Measurements from ENCODE around the gene IL1F10.

Gene IL1F10

GRCh38 chr2:113067681-113068080 is at the start of gene IL1F10:
IL1F10 (plus strand) TSS chr2:113067970; CDS start chr2:113072739, 4,769 bp downstream.
- no peak for DNase-seq (ENCODE audit: low read depth, low spot score)
- no peak for TF ChIP-seq CTCF (IDR thresholded peaks at IDR 0.05; ENCODE audit: insufficient read depth, low read length, missing control alignments)
- ChIA-PET CTCF (no interaction called here), POLR2A (no interaction called here)
- no peak within 1 kb of the TSS for H3K4me3 ChIP-seq (ENCODE audit: low read depth, low read length)

- no peak for TF ChIP-seq CTCF (IDR thresholded peaks at IDR 0.05; ENCODE audit: insufficient read depth, low read length, missing control alignments)
- DNase-seq (ENCODE audit: low read depth, low spot score) = no peak
- CTCF ChIA-PET = no interaction called here
- no peak overlapping the region for H3K4me3 ChIP-seq (ENCODE audit: low read depth, low read length)
- POLR2A ChIA-PET = no interaction called here
Observed at GRCh38 chr2:113018509-113018908, 49.3 kb upstream of the IL1F10 start.

GRCh38 chr2:113021312-113021711 is 46.5 kb upstream of the IL1F10 start:
- TF ChIP-seq CTCF (IDR thresholded peaks at IDR 0.05; ENCODE audit: insufficient read depth, low read length, missing control alignments) = no peak
- POLR2A ChIA-PET = no interaction called here
- H3K4me3 ChIP-seq (ENCODE audit: low read depth, low read length) = no peak overlapping the region
- CTCF ChIA-PET = no interaction called here
- no peak for DNase-seq (ENCODE audit: low read depth, low spot score)

- POLR2A ChIA-PET = no interaction called here
- no peak overlapping the region for H3K4me3 ChIP-seq (ENCODE audit: low read depth, low read length)
- no peak for DNase-seq (ENCODE audit: low read depth, low spot score)
- CTCF ChIA-PET = no interaction called here
- no peak for TF ChIP-seq CTCF (IDR thresholded peaks at IDR 0.05; ENCODE audit: insufficient read depth, low read length, missing control alignments)
Observed at GRCh38 chr2:113024764-113025163, 43.0 kb upstream of the IL1F10 start.

GRCh38 chr2:113025737-113026136 is 42.0 kb upstream of the IL1F10 start:
- POLR2A ChIA-PET = no interaction called here
- CTCF ChIA-PET = no interaction called here
- DNase-seq (ENCODE audit: low read depth, low spot score) = no peak
- H3K4me3 ChIP-seq (ENCODE audit: low read depth, low read length) = no peak overlapping the region
- no peak for TF ChIP-seq CTCF (IDR thresholded peaks at IDR 0.05; ENCODE audit: insufficient read depth, low read length, missing control alignments)

- POLR2A ChIA-PET = no interaction called here
- no peak for DNase-seq (ENCODE audit: low read depth, low spot score)
Observed at GRCh38 chr2:113027691-113028090, 40.1 kb upstream of the IL1F10 start.

More at GRCh38 chr2:113027691-113028090, 40.1 kb upstream of the IL1F10 start:
- TF ChIP-seq CTCF (IDR thresholded peaks at IDR 0.05; ENCODE audit: insufficient read depth, low read length, missing control alignments) = no peak
- H3K4me3 ChIP-seq (ENCODE audit: low read depth, low read length) = no peak overlapping the region
- CTCF ChIA-PET = interaction anchor here (0.6 kb wide), 1 partner anchor 171 kb away, joined by 3 read pairs; no protein-coding TSS in a partner anchor

Measured in AG04449 (cell line).